Mucosa of descending colon (tissue), 3 donors: Measurements from ENCODE around the gene KCTD12. TPM values are rescaled to one million over a fixed set of nuclear protein-coding genes. Genes with fewer than 3 reads are reported as not detected.

Source experiments
- ATAC-seq: fragments of 200-7000 bp; cut with Tn5 transposase; one replicate; pipeline ENCODE4 v1.9.1; 2020; ENCODE audit warnings: mild to moderate bottlenecking, moderate library complexity
- DNase-seq, 3 donors: peaks; one replicate each; pipeline ENCODE4 v3.0.0-alpha.2; 2020
- H3K36me3 ChIP-seq: fragments of 200-600 bp; one replicate; pipeline ENCODE4 v1.8.0; 2021; ENCODE audit warnings: low read depth, mild to moderate bottlenecking
- H3K4me1 ChIP-seq: fragments of 200-600 bp; one replicate; pipeline ENCODE4 v1.8.0; 2021; ENCODE audit warnings: low read depth, mild to moderate bottlenecking
- H3K4me3 ChIP-seq: fragments of 200-600 bp; one replicate; pipeline ENCODE4 v1.8.0; 2021; ENCODE audit warnings: mild to moderate bottlenecking
- H3K9me3 ChIP-seq: fragments of 200-600 bp; one replicate; pipeline ENCODE4 v1.8.0; 2021; ENCODE audit warnings: mild to moderate bottlenecking
- intact Hi-C, 2 donors: fragments of 100-400 bp; cut with DNase I in 1 of 2; cut with micrococcal nuclease in 1 of 2; formaldehyde crosslinking; loops; one replicate each; pipeline versions ENCODE4 v1.11.0 to v1.11.1; 2022; cut with DNase I, micrococcal nuclease
- total RNA-seq, 3 donors: library from RNA; stranded (reverse); fragmentation: NEBNext Ultra II Directional in 2 of 3; extraction: Animal tissue kit (Norgen Biotek cat#: 25700) in 2 of 3; gene quantifications; one replicate each; pipeline versions ENCODE4 v1.2.1 to v1.2.4, GENCODE V29; 2021 to 2023
- TF ChIP-seq, protein P1 (sequence below): fragments of 200-600 bp; IDR thresholded peaks from one replicate; pipeline ENCODE4 v1.8.0; 2022; ENCODE audit warnings: antibody characterized with exemption, mild to moderate bottlenecking
- donor health status: DM: no; HTN: no; CAD: no; lungs with moderate emphysema.
- donor health status: DM: no; HTN: no; CAD: no.
- donor health status: DM: no; HTN: yes; CAD: no.

Gene KCTD12
- total RNA-seq, 3 donors from 2014 or later: 26.2 to 62.4 (median 62.0) TPM

- no peaks in the 10 kb centered on the region for H3K36me3 ChIP-seq
- intact Hi-C loops: no loop called here
- H3K9me3 ChIP-seq: no peaks in the 10 kb centered on the region
- H3K4me1 ChIP-seq: peaks cover 5% of the 10 kb centered on the region
- DNase-seq (peak; percentile 21 to 54 (median 35)), ATAC-seq (no peak)
- TF ChIP-seq, protein P1, sequence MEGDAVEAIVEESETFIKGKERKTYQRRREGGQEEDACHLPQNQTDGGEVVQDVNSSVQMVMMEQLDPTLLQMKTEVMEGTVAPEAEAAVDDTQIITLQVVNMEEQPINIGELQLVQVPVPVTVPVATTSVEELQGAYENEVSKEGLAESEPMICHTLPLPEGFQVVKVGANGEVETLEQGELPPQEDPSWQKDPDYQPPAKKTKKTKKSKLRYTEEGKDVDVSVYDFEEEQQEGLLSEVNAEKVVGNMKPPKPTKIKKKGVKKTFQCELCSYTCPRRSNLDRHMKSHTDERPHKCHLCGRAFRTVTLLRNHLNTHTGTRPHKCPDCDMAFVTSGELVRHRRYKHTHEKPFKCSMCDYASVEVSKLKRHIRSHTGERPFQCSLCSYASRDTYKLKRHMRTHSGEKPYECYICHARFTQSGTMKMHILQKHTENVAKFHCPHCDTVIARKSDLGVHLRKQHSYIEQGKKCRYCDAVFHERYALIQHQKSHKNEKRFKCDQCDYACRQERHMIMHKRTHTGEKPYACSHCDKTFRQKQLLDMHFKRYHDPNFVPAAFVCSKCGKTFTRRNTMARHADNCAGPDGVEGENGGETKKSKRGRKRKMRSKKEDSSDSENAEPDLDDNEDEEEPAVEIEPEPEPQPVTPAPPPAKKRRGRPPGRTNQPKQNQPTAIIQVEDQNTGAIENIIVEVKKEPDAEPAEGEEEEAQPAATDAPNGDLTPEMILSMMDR: no peak
- H3K4me3 ChIP-seq: no peak overlapping the region
Measured at GRCh38 chr13:76887076-76887563, 915 bp upstream of the KCTD12 start.

- Histone ChIP-seq H3K36me3 (no peaks in the 10 kb centered on the region), H3K4me1 (peaks cover 5% of the 10 kb centered on the region), H3K9me3 (no peaks in the 10 kb centered on the region), H3K4me3 (peak overlapping the region; percentile 33)
- TF ChIP-seq, protein P1: no peak
- no peak for DNase-seq
- intact Hi-C loops: no loop called here
- ATAC-seq: no peak
Measured at GRCh38 chr13:76886005-76886291, 257 bp downstream of the KCTD12 start.

GRCh38 chr13:76885203-76886004 lies 801 bp downstream of the KCTD12 start:
- H3K4me3 ChIP-seq: peak overlapping the region; percentile 33
- peak; percentile 76 for ATAC-seq
- peaks cover 5% of the 10 kb centered on the region for H3K4me1 ChIP-seq
- H3K9me3 ChIP-seq: no peaks in the 10 kb centered on the region
- intact Hi-C loops: loop anchor here in 1 of 2 donors (2.0 kb wide), 1 partner anchor 63 kb away; no protein-coding TSS in a partner anchor
- TF ChIP-seq, protein P1: peak; percentile 10
- DNase-seq: peak; percentile 84 to 90 (median 86)
- no peaks in the 10 kb centered on the region for H3K36me3 ChIP-seq

- no peaks in the 10 kb centered on the region for H3K9me3 ChIP-seq
- peak overlapping the region; percentile 33 for H3K4me3 ChIP-seq
- TF ChIP-seq, protein P1: no peak
- DNase-seq: no peak
- H3K4me1 ChIP-seq: peaks cover 5% of the 10 kb centered on the region
- ATAC-seq: no peak
- intact Hi-C loops: loop anchor here in 1 of 2 donors (2.0 kb wide), 1 partner anchor 62 kb away; no protein-coding TSS in a partner anchor
- H3K36me3 ChIP-seq: no peaks in the 10 kb centered on the region
Measured at GRCh38 chr13:76884907-76885202, 1.4 kb downstream of the KCTD12 start.

GRCh38 chr13:76884186-76884906 lies 1.9 kb downstream of the KCTD12 start:
- H3K9me3 ChIP-seq: no peaks in the 10 kb centered on the region
- peak; percentile 63 to 68 (median 67) for DNase-seq
- peak; percentile 28 for ATAC-seq
- H3K36me3 ChIP-seq: no peaks in the 10 kb centered on the region
- intact Hi-C loops: loop anchor here in 1 of 2 donors (2.0 kb wide), 1 partner anchor 62 kb away; no protein-coding TSS in a partner anchor
- H3K4me3 ChIP-seq: no peak overlapping the region
- TF ChIP-seq, protein P1: peak; percentile 16
- H3K4me1 ChIP-seq: peaks cover 5% of the 10 kb centered on the region
